Trophoblast cell (in vitro differentiated cells and primary cell): Measurements from ENCODE around the gene NOC2L.

Experiments
- DNase-seq, 2 donors: peaks; one replicate each; pipeline ENCODE4 v3.0.0-alpha.2; 2016
- H2AFZ ChIP-seq: 2 replicates; pipeline ENCODE4 v1.6.1; 2013; ENCODE audit warnings: low read length, moderate library complexity, mild to moderate bottlenecking; ENCODE audit not compliant: insufficient read depth, poor library complexity
- H2AK5ac ChIP-seq: 2 replicates; pipeline ENCODE4 v1.6.1; 2013; ENCODE audit warnings: mild to moderate bottlenecking, low read length
- H2BK120ac ChIP-seq: 2 replicates; pipeline ENCODE4 v1.6.1; 2013; ENCODE audit warnings: low read length, mild to moderate bottlenecking, moderate library complexity; ENCODE audit not compliant: insufficient read depth, poor library complexity
- H2BK12ac ChIP-seq: 2 replicates; pipeline ENCODE4 v1.6.1; 2013; ENCODE audit warnings: mild to moderate bottlenecking, low read length, moderate library complexity
- H2BK5ac ChIP-seq: 2 replicates; pipeline ENCODE4 v1.6.1; 2013; ENCODE audit warnings: low read length, low read depth, moderate library complexity, mild to moderate bottlenecking; ENCODE audit not compliant: poor library complexity
- H3K14ac ChIP-seq: 2 replicates; pipeline ENCODE4 v1.6.1; 2013; ENCODE audit warnings: mild to moderate bottlenecking, low read length
- H3K18ac ChIP-seq: 2 replicates; pipeline ENCODE4 v1.6.1; 2013; ENCODE audit warnings: mild to moderate bottlenecking, low read length
- H3K23ac ChIP-seq: 2 replicates; pipeline ENCODE4 v1.6.1; 2013; ENCODE audit warnings: low read length
- H3K27ac ChIP-seq: 2 replicates; pipeline ENCODE4 v1.5.1; 2013; ENCODE audit warnings: low read depth, mild to moderate bottlenecking, inconsistent platforms, low read length, moderate library complexity
- H3K27me3 ChIP-seq: 2 replicates; pipeline ENCODE4 v1.6.1; 2013; ENCODE audit warnings: inconsistent platforms, mild to moderate bottlenecking, low read length, moderate library complexity; ENCODE audit not compliant: insufficient read depth
- H3K36me3 ChIP-seq, 2 experiments: 1 replicate in 1 of 2; 2 replicates in 1 of 2; pipeline ENCODE4 v1.6.1; 2013; ENCODE audit warnings: low read length in 2 of 2, mild to moderate bottlenecking in 2 of 2, moderate library complexity in 1 of 2; ENCODE audit not compliant: insufficient read depth in 2 of 2, control insufficient read depth in 1 of 2
- H3K4ac ChIP-seq: 2 replicates; pipeline ENCODE4 v1.6.1; 2013; ENCODE audit warnings: low read depth, mild to moderate bottlenecking, low read length, moderate library complexity
- H3K4me1 ChIP-seq, 2 experiments: 1 replicate in 1 of 2; 2 replicates in 1 of 2; pipeline ENCODE4 v1.6.1; 2013; ENCODE audit warnings: low read length in 2 of 2, mild to moderate bottlenecking in 2 of 2, moderate library complexity in 1 of 2; ENCODE audit not compliant: insufficient read depth in 2 of 2, control insufficient read depth in 1 of 2
- H3K4me2 ChIP-seq: 2 replicates; pipeline ENCODE4 v1.6.1; 2013; ENCODE audit warnings: inconsistent platforms, mild to moderate bottlenecking, low read length, moderate library complexity
- H3K4me3 ChIP-seq: 2 replicates; pipeline ENCODE4 v1.5.1; 2013; ENCODE audit warnings: mild to moderate bottlenecking, low read depth, low read length, inconsistent platforms
- H3K79me1 ChIP-seq: one replicate; pipeline ENCODE4 v1.6.1; 2013; ENCODE audit warnings: low read length
- H3K79me2 ChIP-seq: 2 replicates; pipeline ENCODE4 v1.6.1; 2013; ENCODE audit warnings: low read length, mild to moderate bottlenecking; ENCODE audit not compliant: control insufficient read depth, insufficient read depth, poor library complexity
- H3K9ac ChIP-seq: 2 replicates; pipeline ENCODE4 v1.6.1; 2013; ENCODE audit warnings: mild to moderate bottlenecking, low read length
- H3K9me3 ChIP-seq: 2 replicates; pipeline ENCODE4 v1.6.1; 2013; ENCODE audit warnings: low read depth, mild to moderate bottlenecking, control low read depth, inconsistent platforms, low read length; ENCODE audit not compliant: insufficient read depth
- H4K12ac ChIP-seq: 2 replicates; pipeline ENCODE4 v1.6.1; 2013; ENCODE audit warnings: low read depth, mild to moderate bottlenecking, low read length, moderate library complexity
- H4K8ac ChIP-seq: 2 replicates; pipeline ENCODE4 v1.6.1; 2013; ENCODE audit warnings: low read depth, mild to moderate bottlenecking, low read length, moderate library complexity
- H4K91ac ChIP-seq: one replicate; pipeline ENCODE4 v1.6.1; 2013; ENCODE audit warnings: low read depth, mild to moderate bottlenecking, low read length, moderate library complexity
- WGBS: extraction: QIAGEN DNeasy Blood & Tissue Kit; methylation state at CpG from one replicate; pipeline ENCODE4 v1.1.7; 2013; ENCODE audit warnings: missing lambda C conversion rate; ENCODE audit not compliant: insufficient read length, insufficient coverage; ENCODE audit errors: extremely low coverage; 5-methylcytosine and 5-hydroxymethylcytosine counted together

NOC2L gene

GRCh38 chr1:955474-955873 is 3.6 kb downstream of the NOC2L start:
- Histone ChIP-seq H3K79me2 (peaks cover 5% of the 10 kb centered on the region), H3K4me3 (no peak overlapping the region), H3K79me1 (peaks cover 7% of the 10 kb centered on the region), H2AFZ (no peak overlapping the region), H2BK120ac (no peak overlapping the region), H4K8ac (no peak overlapping the region), H2AK5ac (no peak overlapping the region), H3K14ac (no peak overlapping the region), H3K18ac (no peak overlapping the region), H4K91ac (no peak overlapping the region), H2BK5ac (no peak overlapping the region), H2BK12ac (no peak overlapping the region), H3K36me3 (peaks cover 67 to 69% of the 10 kb centered on the region in 2 experiments), H3K27ac (no peak overlapping the region), H3K9me3 (peaks cover 1% of the 10 kb centered on the region), H4K12ac (no peak overlapping the region), H3K4me1 (peaks cover 0 to 9% of the 10 kb centered on the region in 2 experiments), H3K27me3 (no peaks in the 10 kb centered on the region), H3K9ac (no peak overlapping the region), H3K4ac (no peak overlapping the region), H3K4me2 (no peak overlapping the region), H3K23ac (no peak overlapping the region)
- DNase-seq, result no peak
- no CpG with 5 or more reads among the region's 6 CpGs for WGBS

- H3K4ac ChIP-seq, result no peak overlapping the region
- H3K9ac ChIP-seq, result no peak overlapping the region
- H3K36me3 ChIP-seq, result peaks cover 72 to 75% of the 10 kb centered on the region in 2 experiments
- peaks cover 5% of the 10 kb centered on the region for H3K79me2 ChIP-seq
- H3K14ac ChIP-seq, result no peak overlapping the region
- no peak overlapping the region for H4K12ac ChIP-seq
- H3K27me3 ChIP-seq, result no peaks in the 10 kb centered on the region
- no peak overlapping the region for H3K4me3 ChIP-seq
- H3K4me1 ChIP-seq, result peaks cover 0 to 9% of the 10 kb centered on the region in 2 experiments
- H3K27ac ChIP-seq, result no peak overlapping the region
- no peak for DNase-seq
- H3K4me2 ChIP-seq, result no peak overlapping the region
- no peak overlapping the region for H2BK5ac ChIP-seq
- no peak overlapping the region for H2AK5ac ChIP-seq
- H3K18ac ChIP-seq, result no peak overlapping the region
- H3K9me3 ChIP-seq, result peaks cover 6% of the 10 kb centered on the region
- no peak overlapping the region for H3K23ac ChIP-seq
- no peak overlapping the region for H2AFZ ChIP-seq
- H2BK120ac ChIP-seq, result no peak overlapping the region
- H3K79me1 ChIP-seq, result peaks cover 4% of the 10 kb centered on the region
- no peak overlapping the region for H4K8ac ChIP-seq
- H4K91ac ChIP-seq, result no peak overlapping the region
- WGBS, result no CpG with 5 or more reads among the region's 13 CpGs
- H2BK12ac ChIP-seq, result no peak overlapping the region
These were observed 4.1 kb downstream of the NOC2L start for GRCh38 chr1:954927-955326.

GRCh38 chr1:953524-954320 is 5.3 kb downstream of the NOC2L start:
- H4K8ac ChIP-seq, result no peak overlapping the region
- WGBS, result no CpG with 5 or more reads among the region's 32 CpGs

GRCh38 chr1:952603-953002 is 6.5 kb downstream of the NOC2L start:
- no peak overlapping the region for H3K18ac ChIP-seq
- H3K4me2 ChIP-seq, result no peak overlapping the region
- H3K79me2 ChIP-seq, result no peaks in the 10 kb centered on the region
- H3K4me3 ChIP-seq, result no peak overlapping the region
- no peaks in the 10 kb centered on the region for H3K27me3 ChIP-seq
- H3K27ac ChIP-seq, result no peak overlapping the region
- no peak overlapping the region for H3K9ac ChIP-seq
- peaks cover 95 to 98% of the 10 kb centered on the region in 2 experiments for H3K36me3 ChIP-seq
- no peak overlapping the region for H4K91ac ChIP-seq
- no peak overlapping the region for H2BK5ac ChIP-seq
- H3K9me3 ChIP-seq, result peaks cover 6% of the 10 kb centered on the region
- H2AK5ac ChIP-seq, result no peak overlapping the region
- H3K4me1 ChIP-seq, result no peaks in the 10 kb centered on the region
- DNase-seq, result no peak
- H2BK120ac ChIP-seq, result no peak overlapping the region
- H3K23ac ChIP-seq, result no peak overlapping the region
- WGBS, result no CpG with 5 or more reads among the region's 7 CpGs
- H4K8ac ChIP-seq, result no peak overlapping the region
- H3K4ac ChIP-seq, result no peak overlapping the region
- H3K79me1 ChIP-seq, result no peaks in the 10 kb centered on the region
- H3K14ac ChIP-seq, result no peak overlapping the region
- H4K12ac ChIP-seq, result no peak overlapping the region
- no peak overlapping the region for H2AFZ ChIP-seq
- H2BK12ac ChIP-seq, result no peak overlapping the region

More at GRCh38 chr1:953524-954320, 5.3 kb downstream of the NOC2L start:
- no peak overlapping the region for H2AK5ac ChIP-seq
- H2BK5ac ChIP-seq, result no peak overlapping the region
- no peak overlapping the region for H3K4me2 ChIP-seq
- no peak overlapping the region for H3K4ac ChIP-seq
- no peak overlapping the region for H2BK12ac ChIP-seq
- H2AFZ ChIP-seq, result no peak overlapping the region
- H3K79me2 ChIP-seq, result peaks cover 2% of the 10 kb centered on the region
- H3K79me1 ChIP-seq, result peaks cover 1% of the 10 kb centered on the region
- no peak overlapping the region for H4K12ac ChIP-seq
- H3K4me3 ChIP-seq, result no peak overlapping the region
- H3K9ac ChIP-seq, result no peak overlapping the region
- no peak overlapping the region for H3K23ac ChIP-seq
- H3K18ac ChIP-seq, result no peak overlapping the region
- H3K14ac ChIP-seq, result no peak overlapping the region
- H3K9me3 ChIP-seq, result peaks cover 6% of the 10 kb centered on the region
- H3K4me1 ChIP-seq, result peaks cover 0 to 4% of the 10 kb centered on the region in 2 experiments
- no peak for DNase-seq
- H3K36me3 ChIP-seq, result peaks cover 84 to 87% of the 10 kb centered on the region in 2 experiments
- H3K27ac ChIP-seq, result no peak overlapping the region
- H3K27me3 ChIP-seq, result no peaks in the 10 kb centered on the region
- H4K91ac ChIP-seq, result no peak overlapping the region
- no peak overlapping the region for H2BK120ac ChIP-seq
